Raji (cell line): Measurements from ENCODE around the gene SMAGP.

Experiments used
- POLR2A ChIP-seq: IDR thresholded peaks from 2 replicates; pipeline ENCODE4 v1.6.1; 2011; ENCODE audit warnings: low read depth, low read length, control low read depth; ENCODE audit not compliant: insufficient read depth

The SMAGP gene

GRCh38 chr12:51264297-51264696 lies 5.9 kb downstream of the SMAGP start:
- no peak for TF ChIP-seq POLR2A

GRCh38 chr12:51263341-51263740 lies 6.9 kb downstream of the SMAGP start:
- TF ChIP-seq POLR2A: no peak

GRCh38 chr12:51262758-51263177 lies 7.4 kb downstream of the SMAGP start:
- no peak for TF ChIP-seq POLR2A

GRCh38 chr12:51254536-51254935 lies 15.7 kb downstream of the SMAGP start:
- TF ChIP-seq POLR2A: no peak

GRCh38 chr12:51253276-51253675 lies 16.9 kb downstream of the SMAGP start:
- TF ChIP-seq POLR2A: no peak

GRCh38 chr12:51247523-51248206 lies 22.6 kb downstream of the SMAGP start:
- TF ChIP-seq POLR2A: no peak

- no peak for TF ChIP-seq POLR2A
Observed at GRCh38 chr12:51246254-51246853, 23.9 kb downstream of the SMAGP start.

- TF ChIP-seq POLR2A: no peak
Observed at GRCh38 chr12:51245476-51246253, 24.6 kb downstream of the SMAGP start.

GRCh38 chr12:51244269-51244668 lies 25.9 kb downstream of the SMAGP start:
- TF ChIP-seq POLR2A: no peak

- no peak for TF ChIP-seq POLR2A
Observed at GRCh38 chr12:51242876-51243275, 27.3 kb downstream of the SMAGP start.

GRCh38 chr12:51242120-51242519 lies 28.1 kb downstream of the SMAGP start:
- no peak for TF ChIP-seq POLR2A

GRCh38 chr12:51240971-51241370 lies 29.2 kb downstream of the SMAGP start:
- no peak for TF ChIP-seq POLR2A

GRCh38 chr12:51238510-51239334 lies 31.5 kb downstream of the SMAGP start, which contains the start of gene DAZAP2:
Gene DAZAP2, plus strand, starts transcription at chr12:51238826. Its CDS starts 82 bp downstream, at chr12:51238908.
- TF ChIP-seq POLR2A: peak; percentile 88

GRCh38 chr12:51238037-51238509 lies 32.1 kb downstream of the SMAGP start:
- no peak for TF ChIP-seq POLR2A

- no peak for TF ChIP-seq POLR2A
Observed at GRCh38 chr12:51234530-51234929, 35.7 kb downstream of the SMAGP start.

GRCh38 chr12:51232642-51233041 lies 37.6 kb downstream of the SMAGP start:
- no peak for TF ChIP-seq POLR2A
